ENCODE measurements around the gene TARBP1.
"Not testable (repeated sequence)": the region's sequence is repeated elsewhere in the genome, so short reads cannot be mapped to it uniquely, and the experiment has no call there.

The TARBP1 gene

DNA sequence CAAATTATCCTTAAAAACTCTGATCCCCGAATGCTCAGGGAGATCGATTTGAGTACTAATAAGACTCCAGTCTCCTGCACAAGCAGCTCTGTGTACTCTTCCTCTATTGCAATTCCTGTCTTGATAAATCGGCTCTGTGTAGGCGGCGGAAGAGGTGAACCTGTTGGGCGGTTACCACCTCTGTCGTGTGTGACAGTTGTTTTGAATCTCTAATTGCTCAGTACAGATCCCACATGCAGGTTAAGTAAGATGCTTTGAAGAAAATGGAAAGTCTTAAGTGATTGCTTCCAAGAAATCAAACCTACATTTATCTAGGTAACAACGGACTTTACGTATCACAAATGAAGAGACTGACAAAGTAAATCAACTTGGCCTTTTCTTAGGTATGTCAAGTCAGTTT lies 70.2 kb downstream of the TARBP1 start:
- DNase-seq: peak; percentile 59
- Mint-ChIP-seq H3K27ac (peak overlapping the region; percentile 86), H3K27me3 (no peaks in the 10 kb centered on the region), H3K9me3 (no peaks in the 10 kb centered on the region), H3K36me3 (ENCODE audit: low read depth) (peaks cover 81% of the 10 kb centered on the region), H3K4me1 (ENCODE audit: low read depth) (peaks cover 39% of the 10 kb centered on the region), H3K4me3 (peak overlapping the region; percentile 46)

DNA sequence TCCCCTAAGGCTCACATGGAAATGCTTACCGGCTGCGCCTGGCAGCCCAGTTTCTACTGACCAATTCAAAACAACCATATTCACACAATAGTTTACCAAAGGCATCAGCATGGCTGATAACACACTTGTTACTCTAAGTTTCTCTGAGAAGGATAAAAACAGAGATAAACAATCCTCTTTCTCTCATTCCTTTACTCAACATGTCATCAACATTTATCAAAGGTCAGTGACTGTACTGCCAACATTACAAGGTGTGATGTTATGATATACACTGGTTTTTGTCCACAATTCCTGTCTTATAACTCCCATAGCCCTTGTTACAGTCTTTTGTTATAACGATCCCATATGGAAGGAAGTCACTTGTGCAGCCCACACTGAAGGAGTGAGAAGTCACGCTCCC lies 72.1 kb downstream of the TARBP1 start:
- H3K27me3 Mint-ChIP-seq: no peaks in the 10 kb centered on the region
- peaks cover 53% of the 10 kb centered on the region for H3K4me1 Mint-ChIP-seq (ENCODE audit: low read depth)
- H3K27ac Mint-ChIP-seq: peak overlapping the region; percentile 69
- DNase-seq: no peak
- H3K36me3 Mint-ChIP-seq (ENCODE audit: low read depth): peaks cover 79% of the 10 kb centered on the region
- H3K4me3 Mint-ChIP-seq: no peak overlapping the region
- no peaks in the 10 kb centered on the region for H3K9me3 Mint-ChIP-seq

DNA sequence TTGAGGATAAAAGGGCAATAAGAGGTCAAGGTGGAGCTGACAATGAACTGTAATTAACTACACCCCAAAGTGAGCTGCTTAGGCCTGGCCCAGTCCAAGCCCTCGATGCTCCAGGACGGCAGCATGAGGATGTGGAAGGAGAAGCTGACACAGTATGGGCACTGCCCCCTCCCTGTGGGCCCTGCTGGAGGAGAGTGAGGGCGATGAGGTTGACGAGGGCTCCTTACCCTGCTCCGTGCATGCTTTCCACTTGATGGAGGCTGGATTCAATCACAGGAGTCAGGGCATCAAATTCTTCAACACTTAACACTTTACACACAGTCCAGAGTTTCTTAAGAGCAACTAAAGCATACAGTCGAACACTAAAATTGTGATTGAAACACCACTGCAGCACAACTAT lies 73.3 kb downstream of the TARBP1 start:
- H3K9me3 Mint-ChIP-seq: no peaks in the 10 kb centered on the region
- no peaks in the 10 kb centered on the region for H3K27me3 Mint-ChIP-seq
- peaks cover 83% of the 10 kb centered on the region for H3K36me3 Mint-ChIP-seq (ENCODE audit: low read depth)
- H3K4me1 Mint-ChIP-seq (ENCODE audit: low read depth): peaks cover 65% of the 10 kb centered on the region
- peak overlapping the region; percentile 33 for H3K27ac Mint-ChIP-seq
- DNase-seq: no peak
- H3K4me3 Mint-ChIP-seq: no peak overlapping the region

DNA sequence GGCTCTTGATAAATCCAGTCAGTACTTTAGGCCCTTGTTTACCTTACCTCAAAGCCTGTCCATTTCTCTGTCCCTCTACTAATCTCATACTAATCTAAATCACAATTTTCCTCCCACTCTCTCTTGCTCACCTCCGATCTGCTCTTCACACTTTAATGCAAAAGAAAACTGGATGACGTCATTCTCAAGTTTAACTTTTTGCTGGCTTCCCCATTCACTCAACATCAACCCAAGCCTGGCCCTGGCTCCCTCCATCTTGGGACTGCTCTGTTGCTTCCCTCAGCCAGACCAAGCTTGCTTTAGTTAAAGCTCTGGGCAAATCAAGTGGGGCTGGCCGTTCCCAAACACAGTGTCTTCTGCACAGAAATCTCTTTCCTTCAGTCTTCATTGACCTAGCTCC lies 76.0 kb downstream of the TARBP1 start:
- Mint-ChIP-seq H3K36me3 (ENCODE audit: low read depth) (peaks cover 82% of the 10 kb centered on the region), H3K9me3 (no peaks in the 10 kb centered on the region), H3K4me1 (ENCODE audit: low read depth) (peaks cover 70% of the 10 kb centered on the region), H3K27ac (peak overlapping the region; percentile 37), H3K27me3 (no peaks in the 10 kb centered on the region), H3K4me3 (no peak overlapping the region)
- no peak for DNase-seq

DNA sequence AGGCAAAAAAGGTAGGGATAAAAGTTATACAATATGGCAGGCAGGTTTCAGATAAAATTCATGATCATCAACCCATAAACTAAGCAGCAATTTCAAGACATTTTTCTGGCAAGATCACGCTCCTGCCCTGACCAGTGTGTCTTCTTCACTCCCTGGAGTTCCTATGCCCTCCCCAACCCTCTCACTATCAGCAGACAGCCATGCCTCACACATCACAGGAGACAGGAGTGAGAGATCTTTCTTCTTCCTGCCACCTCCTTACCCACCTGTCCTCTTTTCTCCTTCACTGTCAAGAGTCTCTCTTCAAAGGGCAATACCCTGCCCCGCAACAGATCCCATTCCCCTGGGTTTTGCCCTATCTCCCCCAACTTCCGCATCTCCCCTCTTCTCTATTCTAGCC lies 77.3 kb downstream of the TARBP1 start:
- no peak for DNase-seq
- H3K27ac Mint-ChIP-seq: peak overlapping the region; percentile 83
- no peaks in the 10 kb centered on the region for H3K9me3 Mint-ChIP-seq
- peak overlapping the region; percentile 0 for H3K4me3 Mint-ChIP-seq
- H3K27me3 Mint-ChIP-seq: no peaks in the 10 kb centered on the region
- H3K36me3 Mint-ChIP-seq (ENCODE audit: low read depth): peaks cover 76% of the 10 kb centered on the region
- H3K4me1 Mint-ChIP-seq (ENCODE audit: low read depth): peaks cover 66% of the 10 kb centered on the region

DNA sequence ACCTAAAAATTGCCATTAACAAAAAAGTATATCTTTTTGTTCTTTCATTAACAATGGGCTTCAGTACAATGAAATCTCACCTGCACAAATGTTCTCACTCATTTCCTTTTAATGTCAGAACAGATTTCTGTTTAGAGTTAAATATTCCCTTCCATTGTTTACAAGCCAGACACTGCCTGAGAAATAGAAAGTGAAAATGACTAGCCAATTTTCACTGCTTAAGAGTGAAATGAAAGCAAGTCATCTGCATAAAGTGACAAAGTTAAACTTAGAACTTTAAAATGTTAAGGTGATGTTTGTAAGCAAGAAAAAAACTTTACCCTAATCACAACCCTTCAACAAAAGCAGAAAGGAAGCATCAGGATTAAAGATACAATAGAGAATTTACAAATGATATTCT lies 78.2 kb downstream of the TARBP1 start:
- Mint-ChIP-seq H3K9me3 (no peaks in the 10 kb centered on the region), H3K27ac (peak overlapping the region; percentile 83), H3K27me3 (no peaks in the 10 kb centered on the region), H3K4me3 (peak overlapping the region; percentile 26), H3K36me3 (ENCODE audit: low read depth) (peaks cover 74% of the 10 kb centered on the region), H3K4me1 (ENCODE audit: low read depth) (peaks cover 58% of the 10 kb centered on the region)
- DNase-seq: no peak

DNA sequence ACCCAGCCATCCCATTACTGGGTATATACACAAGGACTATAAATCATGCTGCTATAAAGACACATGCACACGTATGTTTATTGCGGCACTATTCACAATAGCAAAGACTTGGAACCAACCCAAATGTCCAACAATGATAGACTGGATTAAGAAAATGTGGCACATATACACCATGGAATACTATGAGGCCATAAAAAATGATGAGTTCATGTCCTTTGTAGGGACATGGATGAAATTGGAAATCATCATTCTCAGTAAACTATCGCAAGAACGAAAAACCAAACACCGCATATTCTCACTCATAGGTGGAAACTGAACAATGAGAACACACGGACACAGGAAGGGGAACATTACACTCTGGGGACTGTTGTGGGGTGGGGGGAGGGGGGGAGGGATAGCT lies 79.5 kb downstream of the TARBP1 start:
- Mint-ChIP-seq H3K4me3 (peak overlapping the region; percentile 67), H3K4me1 (ENCODE audit: low read depth) (peaks cover 52% of the 10 kb centered on the region), H3K27ac (peak overlapping the region; percentile 91), H3K36me3 (ENCODE audit: low read depth) (peaks cover 69% of the 10 kb centered on the region)
- not testable (repeated sequence) for H3K27me3 Mint-ChIP-seq, DNase-seq, H3K9me3 Mint-ChIP-seq

DNA sequence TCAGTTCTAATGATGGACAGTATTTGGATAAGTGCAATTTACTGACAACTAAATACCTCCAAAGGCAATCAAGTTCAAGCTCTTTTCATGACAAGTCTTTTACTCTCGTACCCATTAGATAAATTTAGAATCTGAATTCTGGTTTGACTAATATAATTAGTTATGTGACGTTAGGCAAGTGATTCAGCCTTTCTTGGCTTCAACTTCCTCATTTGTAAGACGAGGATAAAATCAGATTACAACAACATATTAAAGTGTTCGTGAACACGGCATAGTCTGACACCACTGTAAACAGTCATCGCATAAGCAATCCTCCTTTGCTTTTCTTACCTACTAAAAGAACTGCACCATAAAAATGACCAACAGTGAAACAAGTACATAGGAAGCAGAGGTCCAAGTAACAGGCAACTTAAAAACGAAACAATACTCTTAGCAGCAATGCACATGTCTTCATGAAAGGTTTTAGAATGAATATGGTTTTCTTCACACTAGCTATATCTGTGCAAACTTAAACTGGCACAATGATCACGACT lies 80.1 kb downstream of the TARBP1 start:
- H3K9me3 Mint-ChIP-seq: no peaks in the 10 kb centered on the region
- H3K4me1 Mint-ChIP-seq (ENCODE audit: low read depth): peaks cover 54% of the 10 kb centered on the region
- peak overlapping the region; percentile 91 for H3K27ac Mint-ChIP-seq
- H3K36me3 Mint-ChIP-seq (ENCODE audit: low read depth): peaks cover 67% of the 10 kb centered on the region
- H3K4me3 Mint-ChIP-seq: peak overlapping the region; percentile 67
- no peak for DNase-seq
- no peaks in the 10 kb centered on the region for H3K27me3 Mint-ChIP-seq

DNA sequence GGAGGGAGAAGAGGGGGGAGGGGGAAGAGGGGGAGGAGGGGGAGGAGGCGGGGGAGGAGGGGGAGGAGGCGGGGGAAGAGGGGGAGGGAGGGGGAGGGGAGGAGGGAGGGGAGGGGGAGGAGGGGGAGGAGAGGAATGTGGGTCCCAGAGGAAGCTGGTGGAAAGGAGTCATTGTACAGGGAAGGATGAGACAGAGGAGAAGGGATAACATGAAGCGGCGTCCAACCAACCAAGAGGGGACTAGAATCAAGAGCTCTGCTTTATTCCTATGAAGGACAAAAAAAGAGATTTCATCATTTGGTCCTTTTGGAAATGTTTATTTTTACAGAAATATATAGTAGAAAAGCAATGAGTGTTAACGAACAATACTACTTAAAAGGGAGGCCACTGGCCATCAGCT lies 81.2 kb downstream of the TARBP1 start:
- peaks cover 67% of the 10 kb centered on the region for H3K36me3 Mint-ChIP-seq (ENCODE audit: low read depth)
- H3K27ac Mint-ChIP-seq: no peak overlapping the region
- H3K9me3 Mint-ChIP-seq: no peaks in the 10 kb centered on the region
- H3K4me3 Mint-ChIP-seq: no peak overlapping the region
- H3K27me3 Mint-ChIP-seq: no peaks in the 10 kb centered on the region
- peaks cover 47% of the 10 kb centered on the region for H3K4me1 Mint-ChIP-seq (ENCODE audit: low read depth)
- DNase-seq: no peak

DNA sequence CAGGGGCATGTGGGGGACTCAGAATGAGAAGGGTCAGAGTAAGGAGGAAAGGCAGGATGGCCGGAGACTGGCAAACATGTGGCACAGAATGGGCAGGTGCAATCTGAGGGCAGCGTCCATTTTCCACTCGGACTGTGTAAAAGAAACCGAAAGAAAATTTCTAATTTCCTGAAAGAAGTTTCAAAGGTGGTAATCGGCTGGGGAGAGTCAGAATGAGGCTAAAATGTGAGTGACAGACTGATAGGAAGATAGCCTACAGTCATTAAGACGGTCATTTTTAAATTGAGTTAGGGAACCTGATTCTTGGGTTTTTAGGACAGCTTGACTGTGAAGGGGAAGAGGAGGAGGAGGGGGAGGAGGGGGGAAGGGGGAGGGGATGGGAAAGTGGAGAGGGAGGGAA lies 82.1 kb downstream of the TARBP1 start:
- peaks cover 70% of the 10 kb centered on the region for H3K36me3 Mint-ChIP-seq (ENCODE audit: low read depth)
- DNase-seq: no peak
- no peaks in the 10 kb centered on the region for H3K9me3 Mint-ChIP-seq
- H3K27ac Mint-ChIP-seq: peak overlapping the region; percentile 72
- no peaks in the 10 kb centered on the region for H3K27me3 Mint-ChIP-seq
- H3K4me1 Mint-ChIP-seq (ENCODE audit: low read depth): peaks cover 40% of the 10 kb centered on the region
- no peak overlapping the region for H3K4me3 Mint-ChIP-seq

DNA sequence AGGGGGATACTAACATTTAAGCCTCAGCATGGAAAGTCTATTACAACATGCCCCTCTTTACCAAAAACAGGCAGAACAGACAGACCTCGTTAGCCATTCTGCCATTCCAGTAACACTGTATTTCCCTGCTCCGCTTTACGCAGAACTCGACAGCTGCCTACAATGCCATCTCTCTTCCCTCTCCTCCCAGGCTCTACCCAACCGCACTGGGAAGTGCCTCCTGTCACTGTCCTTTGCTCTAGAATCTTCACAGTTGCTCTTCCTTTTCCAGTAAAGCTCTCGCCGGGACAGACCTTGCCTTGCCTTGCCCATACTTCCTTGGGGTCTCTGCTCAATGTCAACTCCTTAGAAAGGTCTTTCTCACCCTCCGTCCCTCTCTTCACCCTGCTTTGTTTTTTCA lies 82.9 kb downstream of the TARBP1 start:
- H3K4me3 Mint-ChIP-seq: no peak overlapping the region
- no peak overlapping the region for H3K27ac Mint-ChIP-seq
- no peaks in the 10 kb centered on the region for H3K27me3 Mint-ChIP-seq
- H3K9me3 Mint-ChIP-seq: no peaks in the 10 kb centered on the region
- no peak for DNase-seq
- peaks cover 33% of the 10 kb centered on the region for H3K4me1 Mint-ChIP-seq (ENCODE audit: low read depth)
- peaks cover 71% of the 10 kb centered on the region for H3K36me3 Mint-ChIP-seq (ENCODE audit: low read depth)

DNA sequence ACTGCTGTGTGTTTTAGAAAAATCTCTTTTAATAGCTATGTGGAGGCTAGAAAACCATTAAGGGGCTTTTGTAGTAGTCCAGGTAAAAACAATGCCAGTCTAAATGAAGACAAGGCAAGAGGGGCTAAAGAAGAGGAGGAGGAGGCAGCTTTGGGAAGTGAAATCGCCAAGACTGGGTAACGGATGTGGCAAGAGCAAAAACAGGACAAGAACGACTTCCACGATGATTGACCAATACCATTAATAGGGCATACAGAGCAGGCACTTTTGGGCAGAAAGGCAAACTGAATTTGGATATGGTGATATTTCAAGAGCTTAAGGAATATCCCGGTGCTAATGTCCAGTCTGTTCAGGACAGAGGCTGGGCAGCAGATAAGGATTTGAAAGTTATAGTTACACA lies 83.7 kb downstream of the TARBP1 start:
- H3K27ac Mint-ChIP-seq: peak overlapping the region; percentile 48
- no peak overlapping the region for H3K4me3 Mint-ChIP-seq
- peaks cover 71% of the 10 kb centered on the region for H3K36me3 Mint-ChIP-seq (ENCODE audit: low read depth)
- no peaks in the 10 kb centered on the region for H3K9me3 Mint-ChIP-seq
- H3K27me3 Mint-ChIP-seq: no peaks in the 10 kb centered on the region
- DNase-seq: no peak
- H3K4me1 Mint-ChIP-seq (ENCODE audit: low read depth): peaks cover 26% of the 10 kb centered on the region

DNA sequence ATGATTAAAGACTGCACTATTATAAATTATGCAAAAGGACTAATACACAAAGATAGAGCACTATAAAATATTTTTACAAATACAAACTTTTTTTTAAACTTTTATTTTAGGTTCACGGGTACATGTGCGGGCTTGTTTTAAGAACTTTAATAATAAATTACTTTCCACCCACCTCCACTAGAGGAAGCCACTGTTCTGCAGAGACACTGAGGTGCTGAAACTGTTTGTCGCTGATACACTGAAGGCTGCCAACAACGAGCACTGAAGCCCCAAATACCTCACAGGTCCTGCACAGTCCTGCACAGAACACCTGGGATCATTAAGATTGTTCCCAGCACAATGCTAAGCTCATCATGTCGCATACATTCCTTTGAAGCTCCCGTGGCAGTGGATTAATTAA lies 85.8 kb downstream of the TARBP1 start:
- H3K36me3 Mint-ChIP-seq (ENCODE audit: low read depth): peaks cover 63% of the 10 kb centered on the region
- H3K4me3 Mint-ChIP-seq: no peak overlapping the region
- H3K27me3 Mint-ChIP-seq: no peaks in the 10 kb centered on the region
- H3K4me1 Mint-ChIP-seq (ENCODE audit: low read depth): peaks cover 8% of the 10 kb centered on the region
- no peak overlapping the region for H3K27ac Mint-ChIP-seq
- no peaks in the 10 kb centered on the region for H3K9me3 Mint-ChIP-seq
- DNase-seq: no peak

DNA sequence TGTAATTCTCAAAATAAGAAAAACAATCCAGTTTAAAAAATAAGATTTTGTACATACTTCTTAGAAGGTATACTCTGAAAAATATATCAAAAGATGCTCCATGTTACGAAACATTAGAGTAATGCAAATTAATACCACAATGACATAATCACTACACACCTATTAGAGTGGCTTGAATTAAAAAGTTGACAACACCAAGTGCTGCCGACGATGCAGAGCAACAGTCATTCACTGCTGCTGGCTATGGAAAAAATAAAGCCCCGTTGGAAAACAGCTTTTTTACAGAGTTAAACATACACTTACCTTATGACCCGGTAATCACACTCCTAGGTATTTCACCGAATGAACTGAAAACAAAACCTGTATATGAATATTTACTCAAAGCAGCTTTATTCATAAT lies 90.9 kb downstream of the TARBP1 start:
- no peak for DNase-seq
- Mint-ChIP-seq H3K27me3 (no peaks in the 10 kb centered on the region), H3K36me3 (ENCODE audit: low read depth) (peaks cover 68% of the 10 kb centered on the region), H3K4me1 (ENCODE audit: low read depth) (peaks cover 8% of the 10 kb centered on the region), H3K9me3 (no peaks in the 10 kb centered on the region), H3K27ac (no peak overlapping the region), H3K4me3 (no peak overlapping the region)

DNA sequence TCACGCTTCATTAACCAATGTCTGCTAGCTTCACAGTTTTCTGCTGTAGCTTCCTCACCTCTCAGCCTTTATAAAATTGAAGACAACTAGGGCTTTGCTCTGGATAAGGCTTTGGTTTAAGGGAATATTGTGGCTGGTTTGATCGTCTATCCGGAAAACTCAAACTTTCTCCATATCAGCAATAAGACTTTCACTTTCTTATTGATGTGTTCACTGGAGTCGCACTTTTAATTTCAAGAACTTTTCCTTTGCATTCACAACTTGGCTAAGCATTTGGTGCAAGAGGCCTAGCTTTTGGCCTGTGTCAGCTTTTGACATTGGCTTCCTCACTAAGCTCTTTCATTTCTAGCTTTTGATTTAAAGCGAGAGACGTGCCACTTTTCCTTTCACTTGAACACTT lies 92.9 kb downstream of the TARBP1 start:
- H3K9me3 Mint-ChIP-seq: no peaks in the 10 kb centered on the region
- DNase-seq: no peak
- H3K4me3 Mint-ChIP-seq: no peak overlapping the region
- H3K27me3 Mint-ChIP-seq: no peaks in the 10 kb centered on the region
- peaks cover 16% of the 10 kb centered on the region for H3K4me1 Mint-ChIP-seq (ENCODE audit: low read depth)
- H3K27ac Mint-ChIP-seq: peak overlapping the region; percentile 67
- peaks cover 67% of the 10 kb centered on the region for H3K36me3 Mint-ChIP-seq (ENCODE audit: low read depth)

All from activated T-cell treated with anti-CD3 and anti-CD28 coated beads, Interleukin-2, amount 50 U/mL, for 24 hours (primary cell).